ENCODE measurements around the gene SMG6.
A peak's percentile ranks its signal among the peaks of the same experiment; 100 is the strongest.

The SMG6 gene

GRCh38 chr17:2093349-2093748 lies 210.2 kb downstream of the SMG6 start:
- no peak for DNase-seq

GRCh38 chr17:2092253-2092652 lies 211.3 kb downstream of the SMG6 start:
- no peak for DNase-seq

DNA sequence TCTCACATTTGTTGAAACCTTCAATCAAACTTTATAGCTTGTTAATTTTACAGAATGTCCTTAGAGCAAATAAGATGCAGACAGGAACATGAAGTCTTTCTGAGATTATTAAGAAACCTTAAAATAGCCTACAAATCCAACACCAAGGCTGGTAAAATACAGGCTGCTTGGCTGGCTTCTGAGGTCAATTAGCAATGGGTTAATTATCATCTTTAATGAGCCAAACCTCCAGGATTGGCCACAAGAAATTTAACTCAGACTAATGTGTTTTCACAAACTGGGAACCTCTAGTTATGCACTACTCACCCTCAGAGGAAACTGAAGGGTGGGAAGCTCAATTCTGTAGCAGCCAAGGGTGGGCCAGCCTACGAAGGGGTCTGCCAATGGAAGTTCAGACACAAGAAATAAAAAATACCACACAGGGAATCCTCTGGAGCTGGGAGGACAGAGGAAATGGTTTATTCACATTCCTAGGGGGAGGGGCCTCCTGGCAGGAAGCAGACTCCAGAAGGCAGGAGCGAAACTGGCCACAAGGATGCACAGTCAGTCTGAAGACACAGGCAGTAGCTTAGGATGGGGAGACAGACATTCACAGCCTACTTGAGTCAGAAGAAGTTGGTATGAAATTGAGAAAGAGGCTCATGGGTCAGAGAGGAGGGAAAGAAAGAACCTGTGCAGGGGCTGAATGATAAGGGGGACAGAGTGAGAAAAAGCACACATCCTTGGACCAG lies 212.6 kb downstream of the SMG6 start:
- peak; percentile 91 for DNase-seq

- no peak for DNase-seq
Observed at GRCh38 chr17:2090210-2090641, 213.4 kb downstream of the SMG6 start.

GRCh38 chr17:2089021-2089422 lies 214.6 kb downstream of the SMG6 start:
- DNase-seq = peak; percentile 59

GRCh38 chr17:2087597-2088211 lies 215.9 kb downstream of the SMG6 start:
- peak; percentile 69 for DNase-seq

DNA sequence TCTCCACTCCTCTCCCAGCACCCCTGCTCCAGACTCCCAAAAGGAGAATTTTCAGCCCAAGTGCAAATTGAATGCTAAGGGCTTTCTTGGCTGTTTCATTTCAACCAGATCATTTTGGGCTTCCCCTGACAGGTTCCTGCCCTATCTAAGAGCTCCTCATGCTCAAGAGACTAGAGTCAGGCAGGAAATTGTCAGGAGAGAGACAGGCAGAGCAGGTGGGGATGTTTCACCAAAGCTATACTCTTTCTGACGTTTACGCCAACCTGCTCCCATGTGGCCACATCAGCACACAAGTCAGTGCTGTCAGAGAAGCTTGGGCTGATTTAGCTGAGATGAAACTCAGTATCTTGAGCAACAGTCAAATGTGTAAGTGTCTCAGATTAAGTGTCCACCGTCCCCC lies 217.3 kb downstream of the SMG6 start:
- no peak for DNase-seq

DNA sequence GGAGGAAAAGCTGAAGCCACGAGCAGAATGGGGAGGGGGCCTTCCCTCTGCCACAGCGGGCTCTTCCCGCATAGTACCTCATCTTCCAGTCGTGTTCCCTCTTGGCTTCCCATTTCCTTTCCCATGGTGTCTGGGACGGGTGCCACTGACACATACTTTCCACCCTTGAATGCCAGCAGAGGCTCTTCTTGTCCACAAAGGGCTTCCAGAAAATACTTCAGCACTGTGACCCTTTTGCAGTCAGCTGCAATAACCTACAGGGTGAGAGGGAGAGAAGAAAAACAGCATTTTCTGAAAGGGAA lies 218.0 kb downstream of the SMG6 start:
- DNase-seq = peak; percentile 87

DNA sequence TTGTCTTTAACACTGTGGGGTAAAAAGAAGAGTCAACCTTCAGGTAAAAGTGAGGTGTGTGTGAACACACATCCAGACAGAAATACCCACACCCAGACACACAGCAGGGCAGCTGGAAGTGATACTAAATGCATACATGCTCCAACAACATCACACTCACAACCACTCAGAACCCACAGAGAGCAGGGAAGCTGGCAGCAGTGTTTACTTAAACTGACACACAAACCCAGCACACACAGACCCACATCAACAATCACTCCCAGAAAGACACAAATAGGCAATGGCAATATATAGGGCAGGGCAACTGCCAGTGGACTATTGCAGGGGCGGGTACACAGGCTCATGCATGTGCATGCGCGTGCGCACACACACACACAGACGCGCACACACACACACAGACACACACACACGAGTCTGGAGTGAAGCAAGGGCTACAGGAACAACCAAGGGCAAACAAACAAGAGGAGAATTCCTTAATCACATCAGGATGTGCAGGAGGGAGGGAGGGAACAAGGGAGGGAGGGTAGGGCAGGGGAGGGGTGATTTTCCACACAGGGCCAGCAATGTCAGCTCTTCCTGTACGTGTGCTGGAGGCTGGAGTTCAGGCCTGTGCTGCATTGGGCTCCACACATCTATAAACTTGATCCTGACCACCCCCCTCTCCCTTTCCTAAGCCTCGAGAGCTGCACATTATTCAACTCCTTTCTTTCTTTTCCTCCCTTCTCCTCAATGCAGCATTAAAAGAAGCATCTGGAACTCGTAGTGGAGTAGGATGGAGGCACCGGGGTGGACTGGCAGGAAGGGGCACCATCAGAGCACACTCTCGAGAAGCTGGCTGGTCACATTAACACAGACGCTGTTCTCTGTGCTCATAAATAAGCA lies 218.6 kb downstream of the SMG6 start:
- peak; percentile 90 for DNase-seq

- peak; percentile 80 for DNase-seq
Observed at GRCh38 chr17:2084036-2084765, 219.4 kb downstream of the SMG6 start.

- peak; percentile 26 for DNase-seq
Observed at GRCh38 chr17:2083613-2084035, 220.0 kb downstream of the SMG6 start.

DNA sequence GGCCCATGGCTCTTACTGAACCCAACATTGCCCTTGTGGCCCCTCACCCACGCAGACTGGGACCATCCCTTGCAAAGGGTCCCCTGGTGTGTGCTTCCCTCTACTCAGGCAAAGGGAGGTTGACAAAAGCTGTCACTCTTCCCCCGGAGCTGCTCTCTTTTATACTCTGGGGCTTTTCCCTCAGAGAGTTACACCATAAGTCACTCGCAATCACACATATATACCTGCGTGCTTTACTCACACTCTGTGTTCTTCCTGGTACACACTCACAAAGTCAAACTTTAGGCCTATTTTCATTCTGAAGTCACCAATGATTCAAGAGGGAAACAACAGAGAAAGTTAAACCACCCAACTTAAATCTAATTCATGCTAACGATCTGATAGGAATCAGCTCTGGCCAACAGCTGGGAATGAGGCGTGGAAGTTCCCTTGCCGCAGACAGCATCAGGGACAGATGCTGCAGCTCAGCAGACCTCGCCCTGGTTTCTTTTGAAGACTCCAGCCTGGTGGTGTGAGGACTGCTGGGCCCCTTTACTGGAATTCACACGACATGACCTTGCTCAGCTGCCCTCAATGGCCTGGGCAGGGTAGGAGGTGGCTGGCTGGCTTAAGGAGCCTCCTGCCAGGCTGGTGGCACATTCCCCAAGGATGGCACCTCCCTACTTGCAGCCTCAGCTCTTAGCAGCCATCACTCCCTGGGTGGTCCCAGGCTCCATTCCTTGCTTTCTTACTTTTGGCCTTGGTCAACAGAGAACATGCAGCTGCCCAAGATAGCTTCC lies 221.4 kb downstream of the SMG6 start:
- peak; percentile 32 for DNase-seq

- DNase-seq = no peak
Observed at GRCh38 chr17:2081564-2081963, 222.0 kb downstream of the SMG6 start.

DNA sequence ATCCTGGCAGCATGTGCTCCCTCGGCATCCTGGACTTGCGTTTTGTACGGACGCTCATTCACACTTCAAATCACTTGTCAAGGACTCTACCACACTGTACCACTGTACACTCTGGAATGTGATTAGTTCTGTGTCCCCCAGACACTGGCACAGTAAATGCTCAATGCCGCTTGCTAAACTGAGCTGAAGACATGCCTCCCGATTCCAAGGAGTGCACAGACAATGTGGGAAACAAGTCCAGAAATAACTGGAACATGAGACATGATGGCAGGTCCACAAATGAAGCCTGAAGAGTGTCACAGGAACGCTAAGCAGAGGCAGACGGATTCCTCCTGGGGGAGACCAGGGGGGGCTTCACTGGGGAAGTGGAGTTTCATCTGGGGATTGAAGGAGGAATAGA lies 226.5 kb downstream of the SMG6 start:
- DNase-seq = no peak

- peak; percentile 79 for DNase-seq
Observed at GRCh38 chr17:2076087-2076984, 227.2 kb downstream of the SMG6 start.

DNA sequence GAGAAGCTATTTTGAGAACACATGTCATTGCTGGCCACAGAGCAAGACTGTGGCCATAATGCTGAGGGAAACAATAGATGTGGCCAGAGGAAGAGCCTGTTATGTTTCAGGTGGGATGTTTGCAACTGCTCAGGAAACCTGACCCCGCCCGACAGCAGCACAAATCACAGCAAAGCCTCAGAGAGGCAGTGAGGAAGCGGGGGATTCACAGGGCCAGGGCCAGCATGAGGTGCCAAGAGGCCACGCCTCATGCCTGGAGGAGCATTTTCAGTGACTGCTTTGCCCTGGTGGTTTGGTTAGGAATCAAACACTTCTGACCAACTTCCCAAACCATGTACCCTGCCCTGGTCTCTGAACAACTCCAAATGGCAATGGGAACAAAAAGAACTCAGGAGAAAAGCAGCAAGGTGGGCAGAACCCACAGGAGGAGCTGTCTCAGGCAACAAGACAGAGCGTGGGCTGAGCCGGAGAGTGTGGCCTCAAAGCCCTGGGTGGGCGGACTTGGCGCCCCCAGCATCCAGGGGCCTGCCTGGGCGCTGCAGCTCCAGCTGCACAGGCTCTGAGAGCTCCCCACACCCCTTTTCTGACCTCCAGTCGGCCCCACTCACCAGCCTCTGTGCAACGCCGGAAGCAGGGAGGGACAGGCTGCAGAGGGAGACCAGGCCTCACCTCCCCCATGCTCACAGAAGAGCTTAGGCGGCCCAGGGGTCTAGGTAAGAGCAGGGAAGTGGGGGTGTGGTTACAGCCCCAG lies 228.1 kb downstream of the SMG6 start:
- DNase-seq = peak; percentile 93

DNA sequence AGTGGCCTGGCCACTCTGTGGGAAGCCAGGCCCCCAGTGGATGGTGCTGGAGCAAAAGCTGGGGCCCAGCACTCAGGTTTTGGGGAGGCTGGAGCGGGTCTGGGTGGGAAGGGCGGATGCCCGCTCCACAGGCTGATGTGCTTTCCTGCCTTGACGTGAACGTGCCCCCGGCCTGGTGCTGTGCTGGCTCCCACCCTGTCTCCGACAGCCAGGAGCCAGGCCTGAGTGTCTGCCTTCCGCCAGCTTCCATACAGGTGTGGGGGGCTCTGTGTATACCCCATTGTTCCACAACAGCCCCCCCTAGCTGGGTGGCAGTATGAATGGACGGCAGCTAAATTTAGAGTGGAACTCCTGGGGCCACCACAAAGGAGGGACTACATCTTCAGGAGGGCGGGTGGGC lies 228.7 kb downstream of the SMG6 start:
- DNase-seq = no peak

- DNase-seq = peak; percentile 68
Observed at GRCh38 chr17:2071455-2072281, 231.9 kb downstream of the SMG6 start.

DNA sequence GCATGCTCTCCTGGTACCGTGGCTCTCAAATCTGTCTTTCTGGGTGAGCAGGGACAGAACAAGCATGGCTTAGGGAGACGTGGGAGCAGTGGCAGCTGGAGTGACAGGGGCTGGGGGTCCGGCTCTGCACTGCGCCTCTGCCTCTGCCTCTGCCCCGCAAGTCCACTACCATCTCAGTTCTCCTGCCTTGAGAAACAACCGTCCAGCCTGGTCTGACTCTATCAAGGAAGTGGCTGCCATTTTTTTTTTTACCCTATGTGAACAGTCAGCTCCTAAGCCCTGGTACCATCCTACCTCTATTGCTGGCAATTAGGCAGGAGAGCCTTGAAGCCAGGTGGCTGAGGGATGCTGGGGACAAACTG lies 232.6 kb downstream of the SMG6 start:
- DNase-seq = no peak

Data from right hindlimb (tissue), 1 donor.